HG02938 (cell line): ENCODE data around the gene TRAPPC2.
A peak's percentile ranks its signal among the peaks of the same experiment; 100 is the strongest.

Source experiments
- ATAC-seq: cut with Tn5 transposase; IDR thresholded peaks from one replicate; pipeline ENCODE4 v1.9.1; 2021; ENCODE audit warnings: mild to moderate bottlenecking, moderate library complexity; ENCODE audit not compliant: unreplicated experiment

TRAPPC2 gene

DNA sequence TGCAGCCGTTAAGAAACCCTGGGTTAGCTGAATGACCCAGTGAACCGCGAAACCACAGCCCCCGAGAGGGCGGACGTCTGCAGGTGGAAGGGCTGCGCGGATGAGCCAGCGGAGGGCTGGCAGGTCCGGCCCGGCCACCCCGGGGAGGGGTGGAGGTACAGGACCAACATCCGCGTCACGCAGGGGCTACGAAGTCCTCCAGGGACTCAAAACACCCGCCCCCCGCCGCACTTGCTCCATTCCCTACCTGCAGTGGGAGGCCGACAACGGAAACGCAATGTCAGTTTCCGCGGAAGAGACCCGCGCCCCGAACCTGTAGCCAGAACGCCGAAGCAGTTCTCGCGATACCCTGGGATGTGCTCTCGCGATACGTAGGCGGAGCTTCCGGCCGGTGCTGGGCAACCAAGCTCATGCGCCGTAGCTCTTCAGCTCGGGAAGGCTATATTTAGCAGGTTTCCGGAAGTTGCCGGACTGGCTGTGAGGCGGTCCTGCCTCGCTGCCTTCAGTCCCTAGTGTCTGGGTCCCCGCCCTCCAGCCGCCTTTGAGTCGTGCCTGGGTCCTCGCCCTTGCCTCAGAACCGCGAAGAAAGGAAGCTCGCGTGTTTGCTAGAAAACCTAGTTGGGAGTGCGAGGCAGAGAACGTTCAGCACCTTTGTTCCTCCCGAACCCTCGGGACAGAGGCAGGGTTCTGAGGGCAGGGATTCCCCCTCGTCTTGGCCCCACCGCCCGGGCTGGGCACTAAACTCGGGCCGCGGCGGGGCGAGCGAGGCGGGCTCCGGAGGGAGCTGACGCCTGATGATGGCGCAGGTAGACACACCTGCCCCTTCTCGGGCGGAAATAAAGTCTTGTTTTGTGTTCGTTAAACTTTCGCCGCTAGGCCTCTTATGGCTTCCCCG, at the start of gene TRAPPC2, which contains the start of gene OFD1:
Gene TRAPPC2 (minus strand): TSS at position 343 of the 895 bp plus-strand sequence. CDS start 14,657 bp downstream, outside the sequence.
Gene OFD1 (plus strand): TSS at position 471 of the 895 bp plus-strand sequence. CDS start 324 bp downstream, at position 795.
- peak; percentile 90 for ATAC-seq

DNA sequence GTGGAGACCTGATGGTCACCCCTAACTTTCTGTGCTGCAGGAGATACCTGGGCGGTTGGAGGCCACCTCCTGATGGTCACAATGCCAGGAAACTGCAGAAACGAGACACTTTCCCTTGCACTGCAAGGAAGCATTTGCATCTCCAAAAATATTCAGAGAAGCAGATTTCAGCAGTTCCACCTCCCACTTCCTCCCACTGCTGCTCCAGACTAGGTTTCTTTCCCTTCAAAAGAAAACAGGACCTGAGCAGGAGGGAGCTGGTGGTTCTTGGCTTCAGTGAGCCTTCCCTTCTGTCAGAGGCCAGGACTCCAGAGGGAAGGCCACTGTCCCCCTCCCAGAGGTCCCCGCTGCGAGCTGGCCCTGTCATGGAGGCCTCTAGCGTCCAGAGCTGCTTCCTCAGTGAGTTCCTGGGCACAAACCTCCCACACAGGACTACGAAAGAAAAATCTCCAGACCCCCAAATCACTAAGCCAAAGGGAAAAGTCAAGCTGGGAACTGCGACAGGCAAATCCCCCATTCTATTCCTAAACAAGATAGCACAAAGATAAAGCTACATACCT, 46.5 kb upstream of the TRAPPC2 start:
- no peak for ATAC-seq

GRCh38 chrX:13778916-13779315, 44.5 kb upstream of the TRAPPC2 start:
- ATAC-seq, result no peak

GRCh38 chrX:13776387-13776786, 42.0 kb upstream of the TRAPPC2 start:
- ATAC-seq, result no peak

DNA sequence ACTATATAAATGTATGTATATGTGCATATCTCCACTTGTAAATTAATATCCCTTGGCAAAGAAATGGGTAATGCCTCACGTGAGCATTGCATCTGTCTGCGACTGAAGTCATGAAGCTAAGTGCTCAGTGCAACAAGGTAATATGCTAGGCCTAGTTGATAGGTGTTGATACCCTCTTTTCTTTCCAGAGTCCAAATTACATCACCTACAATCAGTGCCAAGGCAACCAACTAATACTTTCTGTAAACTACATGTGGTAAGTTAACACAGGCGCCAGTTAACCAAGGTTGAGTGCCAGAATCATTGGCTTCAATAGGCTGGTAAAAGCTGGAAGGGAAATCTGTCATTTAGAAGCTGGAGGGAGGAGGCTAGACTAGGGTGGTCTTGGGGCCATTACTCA, 41.4 kb upstream of the TRAPPC2 start:
- no peak for ATAC-seq

DNA sequence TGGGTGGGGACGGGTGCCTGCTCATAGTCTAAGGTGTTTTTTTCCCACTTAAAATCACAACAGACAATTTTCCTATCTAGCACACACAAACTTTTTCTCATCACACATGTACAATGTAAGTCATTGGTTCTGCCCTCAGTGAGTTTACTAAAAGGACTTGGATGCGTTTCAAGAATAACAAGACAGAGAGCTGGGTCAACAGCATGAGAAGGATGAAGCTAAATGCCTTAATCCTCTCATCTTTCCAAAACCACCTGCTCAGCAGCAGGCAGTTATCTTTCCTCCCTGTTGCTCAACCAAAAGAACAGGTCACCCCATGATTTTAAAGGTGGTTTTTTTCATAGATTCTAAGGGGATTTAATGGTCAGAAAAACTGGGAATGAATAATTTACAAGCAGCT, 40.3 kb upstream of the TRAPPC2 start:
- ATAC-seq, result no peak

GRCh38 chrX:13770013-13770535, 35.7 kb upstream of the TRAPPC2 start:
- ATAC-seq, result no peak

DNA sequence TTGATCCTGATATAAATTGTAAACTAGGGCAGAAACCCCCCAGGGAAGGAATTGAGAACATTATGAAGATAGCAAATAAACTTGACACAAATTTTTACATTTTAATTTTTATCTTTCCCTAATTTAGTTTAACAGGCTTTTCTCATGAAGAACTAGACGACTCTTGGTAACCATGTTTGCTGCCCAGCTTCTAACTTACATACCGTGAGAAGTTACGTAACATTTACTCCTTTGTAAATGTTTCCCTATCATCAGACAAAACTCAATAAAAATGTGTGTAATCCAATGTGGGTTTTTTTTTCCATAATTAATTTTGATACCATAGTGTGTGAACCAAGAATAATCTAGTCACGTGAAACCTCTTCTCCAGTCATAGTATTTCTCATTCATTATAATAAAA, 34.5 kb upstream of the TRAPPC2 start:
- ATAC-seq, result no peak

DNA sequence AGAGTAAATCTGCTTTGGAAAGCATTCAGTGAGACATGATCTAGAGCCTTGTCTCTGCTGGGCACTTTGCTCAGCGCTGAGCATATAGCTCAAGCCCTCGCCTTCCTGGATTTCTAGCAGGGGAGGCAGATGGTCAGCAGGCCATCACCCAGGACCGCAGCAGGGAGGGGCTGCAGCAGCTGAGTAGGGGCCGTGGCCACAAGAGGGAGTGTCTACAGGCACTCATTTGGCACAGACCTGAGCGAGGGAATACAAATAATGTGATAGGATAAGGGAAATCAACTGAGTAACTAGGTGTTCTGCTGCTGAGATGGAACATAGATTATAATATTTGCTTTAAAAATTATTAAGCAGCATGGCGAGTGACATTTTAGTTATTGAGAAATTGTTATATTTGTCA, 30.3 kb upstream of the TRAPPC2 start:
- no peak for ATAC-seq

DNA sequence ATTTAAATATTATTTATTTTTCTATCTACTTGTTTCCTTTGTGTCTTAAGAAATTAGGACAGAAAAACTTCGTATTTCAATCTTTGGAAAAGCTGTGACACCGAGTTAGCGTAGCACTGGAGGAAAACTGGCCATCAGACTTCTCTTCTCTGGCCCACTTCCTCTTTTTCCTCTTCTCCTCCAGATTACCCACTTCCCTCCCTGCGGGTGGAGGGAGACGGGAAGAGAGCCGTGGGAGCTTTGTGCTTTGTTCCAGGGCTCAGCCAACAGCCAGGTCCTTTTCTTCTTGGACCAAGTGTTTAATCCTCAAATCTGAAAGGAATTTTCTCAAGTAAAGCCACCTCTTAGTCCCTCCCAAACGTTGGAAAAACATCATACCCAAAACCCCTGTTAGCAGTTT, 29.9 kb upstream of the TRAPPC2 start:
- ATAC-seq, result no peak

DNA sequence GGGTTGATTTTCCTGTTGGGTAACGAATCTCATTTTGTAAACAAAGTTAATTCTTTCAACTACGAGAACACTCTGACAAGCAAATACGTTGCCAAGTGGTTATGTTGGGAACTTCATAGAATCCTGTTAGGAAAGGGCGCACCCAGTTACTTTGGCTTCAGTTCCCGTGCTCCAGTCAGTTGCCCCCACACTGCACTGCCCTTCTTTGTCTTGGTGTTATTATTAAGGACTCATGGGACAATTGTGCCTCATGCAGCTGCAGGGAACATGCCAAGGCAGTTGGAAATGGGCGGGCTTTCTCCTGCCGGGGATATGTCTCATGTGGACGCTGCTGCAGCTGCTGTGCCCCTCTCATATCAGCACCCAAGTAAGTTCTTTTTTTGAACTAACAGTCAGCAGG, 29.1 kb upstream of the TRAPPC2 start:
- ATAC-seq, result no peak

DNA sequence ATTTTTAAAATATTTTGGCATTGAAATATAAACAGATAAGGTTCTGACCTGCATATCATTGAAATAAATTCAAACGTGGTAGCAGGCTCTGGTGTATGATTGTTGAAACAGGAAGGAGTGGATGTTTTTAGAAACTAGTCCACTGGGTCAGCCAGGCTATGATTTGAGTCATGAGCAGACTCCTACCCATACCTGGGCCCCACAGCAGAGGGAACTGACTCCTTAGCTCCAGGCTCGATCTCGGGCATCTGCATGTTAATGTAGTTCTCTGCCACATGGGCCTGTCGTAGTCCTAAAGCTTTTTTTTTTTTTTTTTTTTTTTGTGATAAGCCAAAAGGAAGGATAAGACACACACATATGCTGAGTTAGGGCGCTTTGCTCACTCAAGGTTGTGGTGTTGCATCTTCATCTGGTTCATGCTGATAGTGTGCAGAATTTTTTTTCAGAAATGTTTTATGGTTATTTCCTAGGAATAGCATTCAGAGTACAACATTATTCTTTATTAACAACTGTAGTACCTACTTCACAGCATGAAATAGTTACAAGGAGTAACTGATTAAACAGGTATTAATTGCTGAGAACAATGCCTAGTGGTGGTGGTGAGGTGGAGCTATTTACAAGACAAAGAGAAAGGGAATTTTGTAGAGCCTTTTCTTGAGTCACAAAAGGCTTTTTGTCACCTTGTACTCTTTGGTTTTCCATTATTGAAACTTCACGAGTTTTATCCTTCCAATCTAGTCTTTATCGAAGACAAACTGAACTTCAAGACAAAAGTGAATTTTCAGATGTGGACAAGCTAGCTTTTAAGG, 27.4 kb upstream of the TRAPPC2 start:
- ATAC-seq, result peak; percentile 67

GRCh38 chrX:13760426-13760825, 26.0 kb upstream of the TRAPPC2 start:
- ATAC-seq, result no peak

DNA sequence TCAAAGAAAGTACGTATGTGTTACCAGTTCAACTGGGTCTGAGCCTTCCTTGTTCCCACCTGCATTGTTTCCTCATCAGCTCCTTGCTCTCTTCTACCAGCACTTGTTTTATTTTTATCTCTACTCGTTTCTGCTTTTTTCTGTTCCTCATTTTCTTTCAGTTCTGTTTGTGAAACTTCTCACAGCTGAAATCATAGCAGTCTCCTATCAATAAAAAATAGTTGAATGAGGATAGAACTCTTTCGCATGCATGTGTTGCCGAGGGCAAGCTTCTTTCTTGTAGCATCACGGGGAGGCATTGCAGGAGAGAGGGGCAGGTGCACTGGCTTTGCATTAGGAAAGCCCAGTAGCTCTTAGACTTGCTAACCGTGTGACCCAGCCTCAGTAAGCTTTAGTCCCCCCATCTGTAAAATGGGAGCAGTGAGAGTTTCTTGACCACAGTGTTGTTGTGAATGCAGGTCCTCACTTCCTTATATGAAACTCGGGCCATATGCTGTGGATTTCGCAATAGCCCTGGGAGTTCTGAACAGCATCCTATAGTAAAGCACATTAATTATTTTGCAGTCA, 24.8 kb upstream of the TRAPPC2 start:
- peak; percentile 62 for ATAC-seq

DNA sequence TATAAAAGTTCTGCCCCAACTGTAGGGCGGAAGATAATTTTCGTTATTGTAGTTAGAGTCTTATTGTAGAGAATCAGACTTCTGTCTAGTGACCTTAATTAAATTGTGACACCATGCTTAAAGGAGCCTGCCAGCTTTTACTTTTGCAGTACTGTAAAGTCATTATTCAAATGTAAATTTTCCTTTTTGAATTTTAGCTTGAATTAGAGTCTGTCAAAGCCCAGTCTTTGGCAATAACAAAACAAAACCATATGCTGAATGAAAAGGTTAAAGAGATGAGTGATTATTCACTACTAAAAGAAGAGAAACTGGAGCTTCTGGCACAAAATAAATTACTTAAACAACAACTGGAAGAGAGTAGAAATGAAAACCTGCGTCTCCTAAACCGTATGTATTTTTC, 22.0 kb upstream of the TRAPPC2 start:
- ATAC-seq, result no peak

- no peak for ATAC-seq
Observed at GRCh38 chrX:13755254-13755653, 20.8 kb upstream of the TRAPPC2 start.

GRCh38 chrX:13754765-13755164, 20.3 kb upstream of the TRAPPC2 start:
- no peak for ATAC-seq

DNA sequence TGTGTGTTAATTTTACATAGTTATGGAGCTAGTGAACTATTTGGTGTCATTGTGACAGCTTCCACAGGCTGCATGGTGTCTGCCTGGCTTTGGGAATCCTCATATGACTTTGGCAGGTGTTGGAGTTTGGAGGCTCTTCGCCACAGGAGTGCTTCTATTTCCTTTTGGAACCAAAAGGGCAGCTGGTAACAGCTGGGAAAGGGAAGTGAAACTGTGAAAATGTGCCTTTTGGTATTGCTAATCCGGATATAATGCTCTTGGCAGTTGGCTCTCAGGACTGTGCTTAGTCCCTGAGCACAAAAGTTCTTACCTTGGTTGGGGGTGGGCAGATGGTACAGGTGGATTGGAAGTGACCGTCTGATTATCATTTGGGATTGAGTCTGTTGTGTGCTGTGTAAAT, 18.2 kb upstream of the TRAPPC2 start:
- ATAC-seq, result peak; percentile 52

GRCh38 chrX:13752141-13752540, 17.7 kb upstream of the TRAPPC2 start:
- ATAC-seq, result no peak

GRCh38 chrX:13750812-13751211, 16.4 kb upstream of the TRAPPC2 start:
- no peak for ATAC-seq

DNA sequence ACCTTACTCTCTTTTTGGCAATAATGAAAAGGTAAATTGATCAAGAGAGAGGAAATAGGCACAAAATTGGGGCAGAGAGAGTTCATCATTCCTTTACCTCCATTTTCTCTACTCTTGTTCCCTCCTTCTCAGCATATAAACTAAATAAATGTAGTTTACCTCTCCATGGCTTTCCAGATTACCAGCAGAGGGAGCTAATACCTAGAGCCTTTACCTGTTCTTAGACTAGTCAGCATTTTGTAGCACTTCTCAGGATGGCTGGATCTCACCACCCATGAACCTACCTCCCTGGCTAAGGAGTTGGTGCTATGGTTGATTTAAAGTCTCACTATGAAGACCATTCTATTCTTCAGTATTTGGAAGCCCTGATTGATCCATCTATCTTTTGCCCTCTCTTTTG, 15.8 kb upstream of the TRAPPC2 start:
- no peak for ATAC-seq
